Epithelial cell of esophagus (primary cell): ENCODE results near the gene SPA17.
A peak's percentile ranks its signal among the peaks of the same experiment; 100 is the strongest.

Experiments used
- DNase-seq: peaks from one replicate; pipeline ENCODE4 v3.0.0; 2010; ENCODE audit warnings: low read depth
- H3K4me3 ChIP-seq: 2 replicates; pipeline ENCODE4 v1.5.1; 2011; ENCODE audit warnings: mild to moderate bottlenecking, low read length, control low read depth
- CTCF ChIP-seq: IDR thresholded peaks from 2 replicates; pipeline ENCODE4 v1.5.1; 2011; ENCODE audit warnings: low read depth, mild to moderate bottlenecking, low read length, control low read depth, inconsistent platforms; ENCODE audit not compliant: insufficient read depth; ENCODE audit errors: missing control alignments

Gene SPA17

DNA sequence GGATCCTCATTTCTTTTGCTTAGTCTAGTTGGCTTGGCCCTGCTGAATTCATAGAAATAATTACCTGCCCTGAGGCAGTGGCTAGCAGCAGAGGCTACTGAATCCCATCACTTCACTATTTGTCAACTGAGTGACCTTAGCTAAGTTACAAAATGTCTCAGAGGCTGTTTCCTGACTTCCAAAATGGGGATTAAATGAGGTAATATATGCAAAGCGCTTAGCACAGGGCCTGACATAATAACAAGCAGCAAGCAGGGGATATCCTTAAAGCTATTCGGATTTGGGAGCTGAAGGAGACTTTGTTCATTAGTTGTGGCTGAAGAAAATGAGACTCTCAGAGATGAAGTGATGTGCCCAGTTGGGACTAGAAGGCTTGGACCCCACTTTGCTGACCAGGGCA is 68.9 kb downstream of the SPA17 start:
- no peak overlapping the region for H3K4me3 ChIP-seq
- no peak for TF ChIP-seq CTCF
- no peak for DNase-seq

- no peak for TF ChIP-seq CTCF
- no peak for DNase-seq
These were observed 69.3 kb downstream of the SPA17 start for GRCh38 chr11:124743050-124743449.

DNA sequence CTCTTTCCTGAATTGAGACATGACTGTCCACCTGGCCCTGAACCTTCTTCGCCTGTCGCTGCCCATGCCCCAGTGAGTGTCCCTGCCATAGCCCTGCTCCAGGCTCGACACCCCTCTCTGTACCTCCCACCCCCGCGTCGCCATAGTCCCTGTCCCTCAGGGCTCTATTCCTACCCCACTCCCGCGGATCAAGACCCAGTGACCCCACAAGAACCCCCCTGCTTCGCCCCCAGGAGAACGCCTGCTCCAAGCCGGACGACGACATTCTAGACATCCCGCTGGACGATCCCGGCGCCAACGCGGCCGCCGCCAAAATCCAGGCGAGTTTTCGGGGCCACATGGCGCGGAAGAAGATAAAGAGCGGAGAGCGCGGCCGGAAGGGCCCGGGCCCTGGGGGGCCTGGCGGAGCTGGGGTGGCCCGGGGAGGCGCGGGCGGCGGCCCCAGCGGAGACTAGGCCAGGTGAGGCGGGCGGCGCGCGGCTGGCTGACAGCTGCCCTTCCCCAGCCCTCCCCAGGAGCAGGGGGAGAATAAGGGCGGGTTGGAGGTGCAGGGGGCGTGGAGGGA is 71.6 kb downstream of the SPA17 start:
- no peak for TF ChIP-seq CTCF
- no peak for DNase-seq
- H3K4me3 ChIP-seq = peak overlapping the region; percentile 65

More at GRCh38 chr11:124743050-124743449, 69.3 kb downstream of the SPA17 start:
- H3K4me3 ChIP-seq = no peak overlapping the region

DNA sequence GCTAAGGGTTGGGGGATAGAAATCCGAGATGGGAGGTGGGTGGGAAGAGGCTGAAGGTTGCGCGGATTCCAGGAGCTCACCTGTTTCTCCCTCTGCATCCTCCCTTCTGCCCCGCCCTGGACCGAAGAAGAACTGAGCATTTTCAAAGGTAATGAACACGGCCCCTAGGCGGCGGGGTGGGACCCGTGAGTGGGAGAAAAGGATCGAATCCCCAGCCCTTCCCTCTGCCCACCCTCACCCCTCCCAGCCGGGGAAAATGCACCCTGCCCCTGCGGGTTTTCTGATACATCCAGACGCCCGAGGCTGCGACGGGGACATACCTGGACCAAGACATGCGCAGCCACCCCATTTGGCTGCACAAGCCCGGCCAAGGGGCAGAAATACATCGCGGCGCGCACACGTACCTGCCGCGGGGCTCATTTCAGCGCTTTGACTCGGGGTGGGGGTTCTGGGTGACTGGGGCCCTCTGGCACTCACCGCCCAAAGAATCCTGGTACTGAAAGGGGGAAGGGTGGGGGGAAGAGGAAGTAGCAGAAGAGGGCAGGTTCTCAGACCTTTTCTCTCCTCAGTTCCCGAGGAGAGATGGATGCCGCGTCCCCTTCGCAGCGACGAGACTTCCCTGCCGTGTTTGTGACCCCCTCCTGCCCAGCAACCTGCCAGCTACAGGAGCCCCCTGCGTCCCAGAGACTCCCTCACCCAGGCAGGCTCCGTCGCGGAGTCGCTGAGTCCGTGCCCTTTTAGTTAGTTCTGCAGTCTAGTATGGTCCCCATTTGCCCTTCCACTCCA is 72.3 kb downstream of the SPA17 start:
- TF ChIP-seq CTCF = peak; percentile 44
- H3K4me3 ChIP-seq = peak overlapping the region; percentile 65
- peak; percentile 30 for DNase-seq

GRCh38 chr11:124746621-124747243 is 73.0 kb downstream of the SPA17 start:
- peak overlapping the region; percentile 65 for H3K4me3 ChIP-seq
- DNase-seq = peak; percentile 84
- peak; percentile 60 for TF ChIP-seq CTCF
